H1 (cell line): Measurements from ENCODE around the gene ZBTB9. TPM values are rescaled to one million over a fixed set of nuclear protein-coding genes. Genes with fewer than 3 reads are reported as not detected.

Experiments
- CTCF ChIA-PET: fragments of 300-600 bp; sonication (Branson Sonifier 250); formaldehyde crosslinking; loops from one replicate; lab custom pipeline; 2021; ENCODE audit not compliant: partially characterized antibody; lab: Charles Lee
- POLR2A ChIA-PET: fragments of 300-600 bp; sonication (Branson Sonifier 250); formaldehyde crosslinking; loops from one replicate; lab custom pipeline; 2021; ENCODE audit warnings: inconsistent platforms; ENCODE audit not compliant: partially characterized antibody; lab: Charles Lee
- DNase-seq, 2 experiments: peaks; one replicate each; pipeline versions ENCODE4 v3.0.0 to v3.0.0-alpha.2; 2010 to 2022; ENCODE audit warnings: low spot score in 2 of 2, low read depth in 1 of 2, mixed read lengths in 1 of 2
- FAIRE-seq: peaks from 2 replicates; lab custom pipeline; 2011; peaks lifted over from hg19 to GRCh38; lab: Jason Lieb, UNC
- H2AFZ ChIP-seq: 2 replicates; pipeline ENCODE4 v1.8.1; 2012; ENCODE audit warnings: low read length, inconsistent platforms
- H2AK5ac ChIP-seq: 2 replicates; pipeline ENCODE4 v1.6.1; 2013; ENCODE audit warnings: low read depth, low read length
- H2BK120ac ChIP-seq: replicated peaks from 2 replicates; pipeline ENCODE3; 2013; ENCODE audit warnings: low read depth, low read length, inconsistent platforms
- H2BK12ac ChIP-seq: 2 replicates; pipeline ENCODE4 v1.6.1; 2013; ENCODE audit warnings: low read depth, low read length
- H2BK15ac ChIP-seq: 2 replicates; pipeline ENCODE4 v1.6.1; 2013; ENCODE audit warnings: low read length
- H2BK20ac ChIP-seq: 2 replicates; pipeline ENCODE4 v1.6.1; 2013; ENCODE audit warnings: low read length
- H2BK5ac ChIP-seq: 2 replicates; pipeline ENCODE4 v1.6.1; 2013; ENCODE audit warnings: low read depth, low read length
- H3K14ac ChIP-seq: 2 replicates; pipeline ENCODE4 v1.6.1; 2013; ENCODE audit warnings: inconsistent platforms; ENCODE audit not compliant: insufficient read length
- H3K18ac ChIP-seq: 2 replicates; pipeline ENCODE4 v1.6.1; 2013; ENCODE audit warnings: low read length; ENCODE audit errors: extremely low read depth
- H3K23ac ChIP-seq: 2 replicates; pipeline ENCODE4 v1.6.1; 2013; ENCODE audit warnings: inconsistent platforms; ENCODE audit not compliant: insufficient read length
- H3K23me2 ChIP-seq: 2 replicates; pipeline ENCODE4 v1.6.1; 2013; ENCODE audit warnings: low read depth, low read length
- H3K27ac ChIP-seq: 2 replicates; pipeline ENCODE4 v1.6.1; 2011; ENCODE audit warnings: low read depth, low read length, inconsistent platforms
- H3K27me3 ChIP-seq, 4 experiments: replicated peaks in 1 of 4; 1 replicate in 1 of 4; 2 replicates in 3 of 4; pipeline versions ENCODE4 v1.6.1 to v1.8.1; 2011 to 2013; ENCODE audit warnings: low read length in 3 of 4, mild to moderate bottlenecking in 3 of 4, inconsistent platforms in 2 of 4, mixed read lengths in 2 of 4, moderate library complexity in 1 of 4; ENCODE audit not compliant: control insufficient read depth in 3 of 4, insufficient read depth in 3 of 4; ENCODE audit errors: extremely low read depth in 1 of 4
- H3K36me3 ChIP-seq, 4 experiments: 2 replicates each; pipeline versions ENCODE4 v1.6.1 to v1.8.1; 2011 to 2013; ENCODE audit warnings: mild to moderate bottlenecking in 4 of 4, low read length in 3 of 4, moderate library complexity in 2 of 4, control low read depth in 1 of 4, inconsistent platforms in 1 of 4; ENCODE audit not compliant: insufficient read depth in 4 of 4, control insufficient read depth in 2 of 4
- H3K4ac ChIP-seq: replicated peaks from 2 replicates; pipeline ENCODE3; 2013; ENCODE audit warnings: low read length, low read depth, mixed read lengths, inconsistent platforms; ENCODE audit not compliant: insufficient read length
- H3K4me1 ChIP-seq, 4 experiments: replicated peaks in 1 of 4; 1 replicate in 1 of 4; 2 replicates in 3 of 4; pipeline versions ENCODE4 v1.6.1 to v1.8.1; 2011 to 2013; ENCODE audit warnings: low read length in 3 of 4, inconsistent platforms in 2 of 4, mixed read lengths in 1 of 4; ENCODE audit not compliant: insufficient read depth in 4 of 4, control insufficient read depth in 3 of 4
- H3K4me2 ChIP-seq, 2 experiments: 2 replicates each; pipeline versions ENCODE4 v1.6.1 to v1.8.1; 2011 to 2013; ENCODE audit warnings: low read depth in 2 of 2, low read length in 2 of 2, control low read depth in 1 of 2, inconsistent platforms in 1 of 2, mild to moderate bottlenecking in 1 of 2; ENCODE audit not compliant: insufficient read depth in 1 of 2
- H3K4me3 ChIP-seq, 4 experiments: fragments of 200-600, 300-600 bp in 1 of 4; sonication (generic), shearing (Covaris generic), sonication (Bioruptor Twin) in 1 of 4; 2 replicates each; pipeline versions ENCODE4 v1.5.1 to v1.8.1; 2011 to 2016; ENCODE audit warnings: low read length in 4 of 4, low read depth in 3 of 4, control low read depth in 2 of 4, inconsistent platforms in 2 of 4, mild to moderate bottlenecking in 2 of 4, mixed read lengths in 1 of 4, moderate library complexity in 1 of 4; ENCODE audit not compliant: insufficient read depth in 2 of 4; ENCODE audit errors: extremely low read depth in 1 of 4
- H3K56ac ChIP-seq: replicated peaks from 2 replicates; pipeline ENCODE3; 2013; ENCODE audit warnings: low read depth, mild to moderate bottlenecking, mixed read lengths, low read length, inconsistent platforms; ENCODE audit not compliant: insufficient read length
- H3K79me1 ChIP-seq: 2 replicates; pipeline ENCODE4 v1.6.1; 2013; ENCODE audit warnings: low read depth, low read length, control low read depth
- H3K79me2 ChIP-seq, 2 experiments: 2 replicates each; pipeline versions ENCODE4 v1.6.1 to v1.8.1; 2012 to 2013; ENCODE audit warnings: low read length in 2 of 2, mild to moderate bottlenecking in 2 of 2, inconsistent platforms in 1 of 2; ENCODE audit not compliant: insufficient read depth in 2 of 2, control insufficient read depth in 1 of 2
- H3K9ac ChIP-seq, 4 experiments: replicated peaks in 1 of 4; 1 replicate in 1 of 4; 2 replicates in 3 of 4; pipeline versions ENCODE4 v1.6.1 to v1.8.1; 2011 to 2013; ENCODE audit warnings: low read depth in 3 of 4, low read length in 3 of 4, control low read depth in 2 of 4, mild to moderate bottlenecking in 2 of 4, moderate library complexity in 2 of 4, inconsistent platforms in 1 of 4; ENCODE audit errors: extremely low read depth in 1 of 4
- H3K9me3 ChIP-seq, 2 experiments: 2 replicates each; pipeline versions ENCODE4 v1.6.1 to v1.8.1; 2012 to 2013; ENCODE audit warnings: mild to moderate bottlenecking in 2 of 2, moderate library complexity in 2 of 2, control low read depth in 1 of 2, inconsistent platforms in 1 of 2, low read depth in 1 of 2, low read length in 1 of 2, mixed read lengths in 1 of 2; ENCODE audit not compliant: insufficient read depth in 2 of 2
- H4K20me1 ChIP-seq, 2 experiments: replicated peaks in 1 of 2; 2 replicates each; pipeline versions ENCODE3 to v1.8.1; 2011 to 2013; ENCODE audit warnings: inconsistent platforms in 2 of 2, low read length in 2 of 2, mild to moderate bottlenecking in 1 of 2; ENCODE audit not compliant: insufficient read depth in 2 of 2, control insufficient read depth in 1 of 2
- H4K5ac ChIP-seq: 2 replicates; pipeline ENCODE4 v1.6.1; 2013; ENCODE audit warnings: low read length, low read depth, mixed read lengths, inconsistent platforms; ENCODE audit not compliant: insufficient read length
- H4K8ac ChIP-seq: 2 replicates; pipeline ENCODE4 v1.8.0; 2013; ENCODE audit warnings: mild to moderate bottlenecking, moderate library complexity, low read length, inconsistent platforms; ENCODE audit not compliant: insufficient read depth; ENCODE audit errors: extremely low read depth
- H4K91ac ChIP-seq: replicated peaks from 2 replicates; pipeline ENCODE3; 2013; ENCODE audit warnings: low read length, mixed read lengths, inconsistent platforms; ENCODE audit not compliant: insufficient read length
- POLR2A ChIP-seq, 2 experiments: IDR thresholded peaks; 1 replicate in 1 of 2; 2 replicates in 1 of 2; pipeline ENCODE4 v1.6.1; 2011; ENCODE audit warnings: low read depth in 2 of 2, low read length in 2 of 2, mild to moderate bottlenecking in 2 of 2; ENCODE audit errors: control extremely low read depth in 1 of 2
- TEAD4 ChIP-seq: IDR thresholded peaks from 2 replicates; pipeline ENCODE4 v1.6.1; 2012; ENCODE audit warnings: low read depth, low read length, inconsistent platforms, mixed read lengths
- WGBS, 2 experiments: shearing (Covaris generic) in 1 of 2; methylation state at CpG; one replicate each; pipeline versions ENCODE4 v1.1.6 to v1.1.7; 2013 to 2015; ENCODE audit warnings: low lambda C conversion rate in 2 of 2, mixed read lengths in 2 of 2, inconsistent platforms in 1 of 2, low coverage in 1 of 2, missing lambda C conversion rate in 1 of 2; ENCODE audit not compliant: insufficient replicate concordance in 2 of 2, insufficient coverage in 1 of 2, insufficient read length in 1 of 2; ENCODE audit errors: extremely low coverage in 1 of 2, missing lambda C conversion rate in 1 of 2; 5-methylcytosine and 5-hydroxymethylcytosine counted together
- polyA plus RNA-seq, 7 experiments: library from polyadenylated mRNA; depleted of rRNA in 3 of 7; stranded (reverse) in 5 of 7; unstranded in 2 of 7; fragments of >200 nt in 5 of 7; fragments of 200-250 nt in 2 of 7; gene quantifications; 1 replicate in 5 of 7; 2 replicates in 1 of 7; 4 replicates in 1 of 7; pipeline versions ENCODE4 v1.2.1 to v1.2.3, GENCODE V29; 2011 to 2013; ENCODE audit warnings: missing spikeins in 2 of 7, mixed read lengths in 2 of 7
- total RNA-seq: library from RNA; stranded (reverse); fragmentation: NEBNext Ultra II Directional; extraction: Animal tissue kit (Norgen Biotek cat#: 25700); gene quantifications from 2 replicates; pipeline ENCODE4 v1.2.1, GENCODE V29; 2021

Gene ZBTB9
- total and polyA plus RNA-seq, 2 of the 8 experiments (the other 6 are each of a cell fraction or from before 2014, with no cell fraction given), result 16.9 to 20.2 TPM

GRCh38 chr6:33439956-33440648, 14.3 kb upstream of the ZBTB9 start:
- CTCF ChIA-PET, result interaction anchor here (0.7 to 4.7 kb wide), 7 partner anchors 10 to 191 kb away, joined by 3 to 22 read pairs (median 3); no protein-coding TSS in a partner anchor
- H3K4me1 ChIP-seq, result no peaks in the 10 kb centered on the region; a peak in 1 of 7 replicates
- no peaks in the 10 kb centered on the region for H3K27me3 ChIP-seq
- H3K4ac ChIP-seq, result no peak overlapping the region
- no peak overlapping the region for H3K56ac ChIP-seq
- H2BK20ac ChIP-seq, result no peak overlapping the region
- peaks cover 52 to 96% (median 85%) of the 10 kb centered on the region in 4 experiments for H3K36me3 ChIP-seq
- POLR2A ChIA-PET, result interaction anchor here (0.7 to 14.8 kb wide), 12 partner anchors 9 to 269 kb away, joined by 3 to 381 read pairs (median 4); partner anchors contain the start of genes CUTA, PFDN6, SYNGAP1 and WDR46
- H3K4me2 ChIP-seq, result no peak overlapping the region
- no peak overlapping the region for H2BK15ac ChIP-seq
- H4K8ac ChIP-seq, result no peak overlapping the region
- TF ChIP-seq POLR2A (IDR thresholded peaks at IDR 0.05; ENCODE audit: control extremely low read depth in 1 of 2, low read depth in 2 of 2, low read length in 2 of 2) (peak in 1 of 2 experiments; percentile 54; a peak in 1 of 3 replicates), TEAD4 (no peak)
- TF ChIP-seq, all 59 proteins: peak for 1
- no peak overlapping the region for H4K5ac ChIP-seq
- no peak for DNase-seq
- no peak overlapping the region for H3K14ac ChIP-seq
- FAIRE-seq, result no peak
- H3K23ac ChIP-seq, result no peak overlapping the region
- peaks cover 4 to 30% of the 10 kb centered on the region in 2 experiments for H4K20me1 ChIP-seq
- H3K23me2 ChIP-seq, result no peaks in the 10 kb centered on the region
- no peak overlapping the region for H3K18ac ChIP-seq
- H4K91ac ChIP-seq, result no peak overlapping the region
- H2BK120ac ChIP-seq, result no peak overlapping the region
- H2BK5ac ChIP-seq, result no peak overlapping the region
- H3K9ac ChIP-seq, result no peak overlapping the region
- H2BK12ac ChIP-seq, result no peak overlapping the region
- WGBS, 2 experiments, result 81% methylated on average over 9 of the region's 9 CpGs; no CpG with 5 or more reads in 1 of the 2 experiments
- 0 out of 2 replicates have a peak, but pooled peaks cover 2% of the 10 kb centered on the region for H3K79me1 ChIP-seq
- H2AK5ac ChIP-seq, result no peak overlapping the region
- peaks cover 0 to 15% of the 10 kb centered on the region in 2 experiments; a peak in 2 of 4 replicates for H3K79me2 ChIP-seq
- H3K27ac ChIP-seq, result no peak overlapping the region
- no peak overlapping the region for H3K4me3 ChIP-seq
- no peak overlapping the region for H2AFZ ChIP-seq
- no peaks in the 10 kb centered on the region; a peak in 1 of 4 replicates for H3K9me3 ChIP-seq
